ENCODE results near the gene MNAT1.
"Not testable (repeated sequence)": the region's sequence is repeated elsewhere in the genome, so short reads cannot be mapped to it uniquely, and the experiment has no call there.

The MNAT1 gene

GRCh38 chr14:60738843-60739508 lies 4.4 kb downstream of the MNAT1 start:
- no peak for DNase-seq

- DNase-seq = no peak
Observed at GRCh38 chr14:60744566-60744965, 10.0 kb downstream of the MNAT1 start.

GRCh38 chr14:60753264-60754119 lies 18.9 kb downstream of the MNAT1 start:
- DNase-seq = peak; percentile 82 to 86

- no peak for DNase-seq
Observed at GRCh38 chr14:60756847-60757246, 22.3 kb downstream of the MNAT1 start.

- DNase-seq = no peak
Observed at GRCh38 chr14:60757567-60758002, 23.0 kb downstream of the MNAT1 start.

GRCh38 chr14:60758885-60759284 lies 24.3 kb downstream of the MNAT1 start:
- no peak for DNase-seq

- DNase-seq = no peak
Observed at GRCh38 chr14:60760209-60760608, 25.6 kb downstream of the MNAT1 start.

GRCh38 chr14:60760644-60761364 lies 26.2 kb downstream of the MNAT1 start:
- DNase-seq = no peak

GRCh38 chr14:60768602-60769001 lies 34.0 kb downstream of the MNAT1 start:
- DNase-seq = no peak

GRCh38 chr14:60771117-60771516 lies 36.6 kb downstream of the MNAT1 start:
- DNase-seq = no peak

GRCh38 chr14:60773558-60773957 lies 39.0 kb downstream of the MNAT1 start:
- DNase-seq = no peak

GRCh38 chr14:60775296-60775695 lies 40.7 kb downstream of the MNAT1 start:
- no peak for DNase-seq

GRCh38 chr14:60777856-60778578 lies 43.5 kb downstream of the MNAT1 start:
- no peak for DNase-seq

GRCh38 chr14:60779745-60780514 lies 45.4 kb downstream of the MNAT1 start:
- not testable (repeated sequence) for DNase-seq

GRCh38 chr14:60780558-60780957 lies 46.0 kb downstream of the MNAT1 start:
- not testable (repeated sequence) for DNase-seq

- DNase-seq = no peak
Observed at GRCh38 chr14:60786905-60787304, 52.3 kb downstream of the MNAT1 start.

GRCh38 chr14:60789656-60790055 lies 55.1 kb downstream of the MNAT1 start:
- no peak for DNase-seq

GRCh38 chr14:60790850-60791249 lies 56.3 kb downstream of the MNAT1 start:
- DNase-seq = no peak

GRCh38 chr14:60796434-60796833 lies 61.9 kb downstream of the MNAT1 start:
- no peak for DNase-seq

- no peak for DNase-seq
Observed at GRCh38 chr14:60800409-60800808, 65.8 kb downstream of the MNAT1 start.

- DNase-seq = no peak
Observed at GRCh38 chr14:60803871-60804270, 69.3 kb downstream of the MNAT1 start.

Measured in inflammatory macrophage (primary cell).